BJ (cell line): ENCODE measurements around the gene FAAP20. TPM values are rescaled to one million over a fixed set of nuclear protein-coding genes. Genes with fewer than 3 reads are reported as not detected.

Experiments used
- CTCF ChIA-PET: fragments of 350-600 bp; formaldehyde crosslinking; extraction: SDS; loops from one replicate; lab custom pipeline; 2021; ENCODE audit warnings: antibody characterized with exemption, inconsistent platforms; lab: Yijun Ruan, JAX
- POLR2A ChIA-PET: fragments of 300-600 bp; sonication (Branson Sonifier 250); formaldehyde crosslinking; extraction: SDS; loops from one replicate; lab custom pipeline; 2021; ENCODE audit warnings: antibody characterized with exemption; lab: Charles Lee
- DNase-seq: peaks from one replicate; pipeline ENCODE4 v3.0.0-alpha.2; 2011; ENCODE audit warnings: low read depth
- H3K27me3 ChIP-seq: 2 replicates; pipeline ENCODE4 v1.6.0; 2011; ENCODE audit warnings: low read length; ENCODE audit not compliant: control insufficient read depth, insufficient read depth
- H3K36me3 ChIP-seq: 2 replicates; pipeline ENCODE4 v1.5.1; 2011; ENCODE audit warnings: low read length; ENCODE audit not compliant: control insufficient read depth, insufficient read depth
- H3K4me3 ChIP-seq: 2 replicates; pipeline ENCODE4 v1.5.1; 2011; ENCODE audit warnings: low read depth, mild to moderate bottlenecking, control low read depth, low read length
- CTCF ChIP-seq: IDR thresholded peaks from 2 replicates; pipeline ENCODE4 v1.5.1; 2011; ENCODE audit warnings: low read depth, mild to moderate bottlenecking, control low read depth, inconsistent platforms, low read length, moderate library complexity; ENCODE audit not compliant: insufficient read depth
- polyA plus RNA-seq: library from polyadenylated mRNA; depleted of rRNA; stranded (reverse); fragments of >200 nt; gene quantifications from 2 replicates; pipeline ENCODE4 v1.2.3, GENCODE V29; 2011

FAAP20 gene
- polyA plus RNA-seq, 1 experiment = 18.7 TPM

- Histone ChIP-seq H3K27me3 (no peaks in the 10 kb centered on the region), H3K36me3 (peaks cover 6% of the 10 kb centered on the region), H3K4me3 (peak overlapping the region; percentile 80)
- ChIA-PET CTCF (interaction anchor here (1.0 to 6.3 kb wide), 9 partner anchors 9 to 152 kb away, joined by 3 to 47 read pairs (median 5); partner anchors contain the start of gene FAAP20), POLR2A (interaction anchor here (0.6 kb wide), 1 partner anchor 19 kb away, joined by 3 read pairs; no protein-coding TSS in a partner anchor)
- DNase-seq = no peak
- no peak for TF ChIP-seq CTCF
Measured at GRCh38 chr1:2229911-2230731, 35.5 kb upstream of the FAAP20 start.

- no peak for TF ChIP-seq CTCF
- Histone ChIP-seq H3K27me3 (no peaks in the 10 kb centered on the region), H3K36me3 (peaks cover 6% of the 10 kb centered on the region), H3K4me3 (peak overlapping the region; percentile 80)
- DNase-seq = no peak
- ChIA-PET POLR2A (no interaction called here), CTCF (interaction anchor here (0.7 to 6.3 kb wide), 9 partner anchors 10 to 153 kb away, joined by 3 to 47 read pairs (median 5); partner anchors contain the start of gene FAAP20)
Measured at GRCh38 chr1:2229037-2229864, 34.7 kb upstream of the FAAP20 start.

GRCh38 chr1:2228694-2229036, 34.1 kb upstream of the FAAP20 start:
- H3K4me3 ChIP-seq = peak overlapping the region; percentile 80
- ChIA-PET POLR2A (no interaction called here), CTCF (interaction anchor here (0.7 to 6.3 kb wide), 8 partner anchors 11 to 153 kb away, joined by 3 to 47 read pairs (median 4); partner anchors contain the start of gene FAAP20)
- H3K36me3 ChIP-seq = peaks cover 6% of the 10 kb centered on the region
- no peak for DNase-seq
- H3K27me3 ChIP-seq = no peaks in the 10 kb centered on the region
- no peak for TF ChIP-seq CTCF

GRCh38 chr1:2228157-2228594, 33.6 kb upstream of the FAAP20 start, which contains the start of gene SKI:
TSS of gene SKI (plus strand) at chr1:2228319. CDS start at chr1:2228767, 448 bp downstream.
- POLR2A ChIA-PET = interaction anchor here (1.0 kb wide), 1 partner anchor 164 kb away, joined by 4 read pairs; the partner anchor contains the start of gene RER1
- CTCF ChIA-PET = interaction anchor here (1.0 to 6.3 kb wide), 6 partner anchors 11 to 154 kb away, joined by 3 to 47 read pairs (median 4); partner anchors contain the start of gene FAAP20
- no peak for TF ChIP-seq CTCF
- peaks cover 6% of the 10 kb centered on the region for H3K36me3 ChIP-seq
- no peaks in the 10 kb centered on the region for H3K27me3 ChIP-seq
- H3K4me3 ChIP-seq = peak within 1 kb of the TSS; percentile 91
- no peak for DNase-seq
